Measurements from ENCODE around the gene ACMSD. TPM values are rescaled to one million over a fixed set of nuclear protein-coding genes. Genes with fewer than 3 reads are reported as not detected.

Gene ACMSD
- total and polyA plus RNA-seq, 9 of the 15 experiments (the other 6 are each of a cell fraction or from before 2014, with no cell fraction given) = not detected

DNA sequence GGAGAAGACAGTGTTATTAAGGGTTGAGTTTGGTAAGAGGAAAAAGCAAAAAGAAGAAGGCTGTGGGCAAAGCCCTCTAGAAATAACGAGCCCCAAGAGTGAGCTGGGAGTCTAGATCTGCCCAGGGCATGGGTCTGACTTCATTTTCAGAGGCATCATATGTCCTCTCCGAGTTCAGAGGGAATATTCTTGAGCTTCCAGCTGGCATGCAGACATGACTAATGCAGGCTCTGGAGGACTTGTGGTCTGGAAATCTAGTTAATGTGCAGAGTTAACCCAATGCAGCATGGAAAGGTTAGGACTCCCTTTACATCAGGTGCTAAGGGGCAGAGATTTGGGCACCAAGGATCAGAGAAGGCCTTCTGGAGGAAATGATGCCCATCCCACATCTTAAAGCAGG is 7.3 kb downstream of the ACMSD start:
- Histone ChIP-seq H3K9me1 (ENCODE audit: control insufficient read depth, insufficient read depth, low read length) (no peaks in the 10 kb centered on the region), H3K27me3 (ENCODE audit: control insufficient read depth in 2 of 2, insufficient read depth in 2 of 2, low read length in 2 of 2) (peaks cover 0 to 5% of the 10 kb centered on the region in 2 experiments; a peak in 2 of 5 replicates), H3K9me3 (replicated peaks; ENCODE audit: control insufficient read depth, insufficient read depth, low read depth, low read length) (no peaks in the 10 kb centered on the region), H3K79me2 (ENCODE audit: control insufficient read depth, insufficient read depth, low read length) (no peaks in the 10 kb centered on the region), H3K36me3 (ENCODE audit: control insufficient read depth, insufficient read depth, low read length) (no peaks in the 10 kb centered on the region), H3K4me2 (ENCODE audit: insufficient read depth, low read length) (no peak overlapping the region), H4K20me1 (replicated peaks; ENCODE audit: control insufficient read depth, insufficient read depth, low read length) (no peaks in the 10 kb centered on the region), H3K9ac (ENCODE audit: insufficient read depth in 1 of 2, low read depth in 2 of 2, low read length in 2 of 2) (no peak overlapping the region), H2AFZ (ENCODE audit: low read depth, low read length) (no peak overlapping the region), H3K4me3 (no peak overlapping the region), H3K4me1 (replicated peaks in 1 of 2; ENCODE audit: control insufficient read depth in 2 of 2, insufficient read depth in 2 of 2, low read length in 2 of 2) (no peaks in the 10 kb centered on the region), H3K27ac (ENCODE audit: extremely low read depth, low read depth, low read length) (no peak overlapping the region)
- ChIA-PET POLR2A (interaction anchor here (0.7 kb wide), 1 partner anchor 33 kb away, joined by 3 read pairs; no protein-coding TSS in a partner anchor), CTCF (ENCODE audit: low intra/inter-chr PET ratio) (no interaction called here)
- BruUV-seq (replicated peaks) = no TSS peak
- no peak for FAIRE-seq
- no peak for DNase-seq (ENCODE audit: extremely low read depth in 1 of 4, low spot score in 3 of 4)
- in situ Hi-C loops (cut with MboI) = no loop called here
- 0% methylated on average over 2 of the region's 2 CpGs for WGBS (ENCODE audit: insufficient coverage, low coverage, missing lambda C conversion rate)
- TF ChIP-seq NFE2L1 (tag; IDR thresholded peaks at IDR 0.05; ENCODE audit: borderline replicate concordance, low read depth) (no peak), IRF2 (CRISPR knock-in tag; IDR thresholded peaks at IDR 0.05) (no peak)
- intact Hi-C loops (cut with micrococcal nuclease) = no loop called here
- no peak for ATAC-seq

DNA sequence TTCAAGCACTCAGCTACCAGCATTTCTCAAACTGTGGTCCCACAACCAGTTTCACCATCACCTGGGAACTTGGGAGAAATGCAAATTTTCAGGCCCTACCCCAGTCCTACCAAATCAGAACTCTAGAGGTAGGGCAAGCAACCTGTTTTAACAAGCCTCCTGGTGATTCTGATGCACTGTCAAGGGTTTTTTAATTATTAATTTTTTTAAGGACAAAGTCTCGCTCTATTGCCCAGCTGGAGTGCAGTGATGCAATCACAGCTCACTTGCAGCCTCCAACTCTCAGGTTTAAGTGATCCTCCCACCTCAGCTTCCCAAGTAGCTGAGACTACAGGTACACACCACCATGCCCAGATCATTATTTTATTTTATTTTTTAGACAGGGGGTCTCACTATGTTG is 7.8 kb downstream of the ACMSD start:
- no TSS peak for BruUV-seq (replicated peaks)
- Histone ChIP-seq H3K36me3 (ENCODE audit: control insufficient read depth, insufficient read depth, low read length) (no peaks in the 10 kb centered on the region), H3K79me2 (ENCODE audit: control insufficient read depth, insufficient read depth, low read length) (no peaks in the 10 kb centered on the region), H3K4me1 (replicated peaks in 1 of 2; ENCODE audit: control insufficient read depth in 2 of 2, insufficient read depth in 2 of 2, low read length in 2 of 2) (no peaks in the 10 kb centered on the region), H2AFZ (ENCODE audit: low read depth, low read length) (no peak overlapping the region), H3K27me3 (ENCODE audit: control insufficient read depth in 2 of 2, insufficient read depth in 2 of 2, low read length in 2 of 2) (peaks cover 0 to 5% of the 10 kb centered on the region in 2 experiments; a peak in 2 of 5 replicates), H3K4me2 (ENCODE audit: insufficient read depth, low read length) (no peak overlapping the region), H3K9me3 (replicated peaks; ENCODE audit: control insufficient read depth, insufficient read depth, low read depth, low read length) (no peaks in the 10 kb centered on the region), H3K9ac (ENCODE audit: insufficient read depth in 1 of 2, low read depth in 2 of 2, low read length in 2 of 2) (no peak overlapping the region), H3K4me3 (no peak overlapping the region), H3K9me1 (ENCODE audit: control insufficient read depth, insufficient read depth, low read length) (no peaks in the 10 kb centered on the region), H4K20me1 (replicated peaks; ENCODE audit: control insufficient read depth, insufficient read depth, low read length) (no peaks in the 10 kb centered on the region), H3K27ac (ENCODE audit: extremely low read depth, low read depth, low read length) (no peak overlapping the region)
- POLR2A ChIA-PET = no interaction called here
- no peak for ATAC-seq
- intact Hi-C loops (cut with micrococcal nuclease) (no loop called here), in situ Hi-C loops (cut with MboI) (no loop called here)
- TF ChIP-seq ZNF436 (CRISPR knock-in tag; IDR thresholded peaks at IDR 0.05) (no peak), NFATC3 (IDR thresholded peaks at IDR 0.05) (no peak), ETV6 (IDR thresholded peaks at IDR 0.05; ENCODE audit: borderline replicate concordance in 1 of 2, low read depth in 2 of 2, low read length in 1 of 2) (no peak), ETV6 (CRISPR knock-in tag; IDR thresholded peaks at IDR 0.05; ENCODE audit: borderline replicate concordance) (no peak), DPF2 (IDR thresholded peaks at IDR 0.05) (no peak), U2AF1 (optimal IDR thresholded peaks at IDR 0.05; ENCODE audit: low read depth, low read length) (no peak), MED1 (CRISPR knock-in tag; IDR thresholded peaks at IDR 0.05; ENCODE audit: borderline replicate concordance) (no peak), SAFB2 (IDR thresholded peaks at IDR 0.05; ENCODE audit: borderline replicate concordance, low read depth, low read length, severe bottlenecking) (no peak), FOXK2 (conservative IDR thresholded peaks at IDR 0.05 in 1 of 2, IDR thresholded peaks at IDR 0.05 in 1 of 2; ENCODE audit: low read depth in 2 of 2) (no peak), FOXA3 (CRISPR knock-in tag; conservative IDR thresholded peaks at IDR 0.05 in 1 of 2, IDR thresholded peaks at IDR 0.05 in 1 of 2) (no peak), ZNF717 (CRISPR knock-in tag; IDR thresholded peaks at IDR 0.05) (no peak), MECOM (CRISPR knock-in tag; IDR thresholded peaks at IDR 0.05) (no peak)
- TF ChIP-seq, protein P1, sequence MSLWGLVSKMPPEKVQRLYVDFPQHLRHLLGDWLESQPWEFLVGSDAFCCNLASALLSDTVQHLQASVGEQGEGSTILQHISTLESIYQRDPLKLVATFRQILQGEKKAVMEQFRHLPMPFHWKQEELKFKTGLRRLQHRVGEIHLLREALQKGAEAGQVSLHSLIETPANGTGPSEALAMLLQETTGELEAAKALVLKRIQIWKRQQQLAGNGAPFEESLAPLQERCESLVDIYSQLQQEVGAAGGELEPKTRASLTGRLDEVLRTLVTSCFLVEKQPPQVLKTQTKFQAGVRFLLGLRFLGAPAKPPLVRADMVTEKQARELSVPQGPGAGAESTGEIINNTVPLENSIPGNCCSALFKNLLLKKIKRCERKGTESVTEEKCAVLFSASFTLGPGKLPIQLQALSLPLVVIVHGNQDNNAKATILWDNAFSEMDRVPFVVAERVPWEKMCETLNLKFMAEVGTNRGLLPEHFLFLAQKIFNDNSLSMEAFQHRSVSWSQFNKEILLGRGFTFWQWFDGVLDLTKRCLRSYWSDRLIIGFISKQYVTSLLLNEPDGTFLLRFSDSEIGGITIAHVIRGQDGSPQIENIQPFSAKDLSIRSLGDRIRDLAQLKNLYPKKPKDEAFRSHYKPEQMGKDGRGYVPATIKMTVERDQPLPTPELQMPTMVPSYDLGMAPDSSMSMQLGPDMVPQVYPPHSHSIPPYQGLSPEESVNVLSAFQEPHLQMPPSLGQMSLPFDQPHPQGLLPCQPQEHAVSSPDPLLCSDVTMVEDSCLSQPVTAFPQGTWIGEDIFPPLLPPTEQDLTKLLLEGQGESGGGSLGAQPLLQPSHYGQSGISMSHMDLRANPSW (CRISPR knock-in tag; IDR thresholded peaks at IDR 0.05) = no peak
- no peak for FAIRE-seq
- DNase-seq (ENCODE audit: extremely low read depth in 1 of 4, low spot score in 3 of 4) = no peak
- CTCF ChIA-PET (ENCODE audit: low intra/inter-chr PET ratio) = no interaction called here
- 0% methylated on average over 1 of the region's 1 CpG for WGBS (ENCODE audit: insufficient coverage, low coverage, missing lambda C conversion rate)
